CD4-positive, alpha-beta memory T cell (primary cell): ENCODE measurements around the gene SRF. TPM values are rescaled to one million over a fixed set of nuclear protein-coding genes. Genes with fewer than 3 reads are reported as not detected.

Experiments used
- CTCF ChIA-PET: fragments of 350-600 bp; sonication (Branson Sonifier 250); formaldehyde crosslinking; loops from one replicate; lab custom pipeline; 2021; ENCODE audit warnings: inconsistent platforms; ENCODE audit not compliant: partially characterized antibody; lab: Charles Lee
- POLR2A ChIA-PET: fragments of 350-600 bp; sonication (Branson Sonifier 250); formaldehyde crosslinking; loops from one replicate; lab custom pipeline; 2021; ENCODE audit not compliant: partially characterized antibody; lab: Charles Lee
- DNase-seq, 5 donors: peaks; one replicate each; pipeline versions ENCODE4 v3.0.0 to v3.0.0-alpha.2; 2020 to 2022; ENCODE audit warnings: mixed read lengths in 1 of 5
- H3K27ac ChIP-seq: one replicate; pipeline ENCODE4 v1.7.0; 2013; ENCODE audit warnings: low read depth, low read length
- H3K27me3 ChIP-seq: 2 replicates; pipeline ENCODE4 v1.7.0; 2013; ENCODE audit warnings: mild to moderate bottlenecking, low read length, moderate library complexity; ENCODE audit not compliant: insufficient read depth
- H3K36me3 ChIP-seq: 2 replicates; pipeline ENCODE4 v1.7.0; 2013; ENCODE audit warnings: mild to moderate bottlenecking, low read length, moderate library complexity; ENCODE audit not compliant: insufficient read depth
- H3K4me1 ChIP-seq: 2 replicates; pipeline ENCODE4 v1.7.0; 2013; ENCODE audit warnings: mild to moderate bottlenecking, low read length, moderate library complexity; ENCODE audit not compliant: insufficient read depth
- H3K4me3 ChIP-seq, 2 donors: one replicate each; pipeline ENCODE4 v1.7.0; 2013; ENCODE audit warnings: low read length in 2 of 2, mild to moderate bottlenecking in 1 of 2
- H3K9me3 ChIP-seq, 2 donors: one replicate each; pipeline ENCODE4 v1.7.0; 2013; ENCODE audit warnings: low read length in 2 of 2, control low read depth in 1 of 2; ENCODE audit not compliant: control insufficient read depth in 1 of 2
- H3K27ac Mint-ChIP-seq, 7 donors: one replicate each; pipeline ENCODE4 v1.8.0; 2020 to 2021; ENCODE audit warnings: mixed read lengths in 7 of 7, mild to moderate bottlenecking in 6 of 7, inconsistent platforms in 3 of 7, moderate library complexity in 3 of 7
- H3K27me3 Mint-ChIP-seq, 2 donors: one replicate each; pipeline ENCODE4 v1.8.0; 2020 to 2021; ENCODE audit warnings: mixed read lengths in 2 of 2
- H3K36me3 Mint-ChIP-seq, 2 donors: one replicate each; pipeline ENCODE4 v1.8.0; 2020 to 2021; ENCODE audit warnings: mixed read lengths in 2 of 2, inconsistent platforms in 1 of 2, mild to moderate bottlenecking in 1 of 2
- H3K4me1 Mint-ChIP-seq, 4 donors: one replicate each; pipeline ENCODE4 v1.8.0; 2020 to 2021; ENCODE audit warnings: mixed read lengths in 4 of 4, mild to moderate bottlenecking in 1 of 4
- H3K4me3 Mint-ChIP-seq, 8 donors: one replicate each; pipeline ENCODE4 v1.8.0; 2020 to 2021; ENCODE audit warnings: mixed read lengths in 8 of 8, mild to moderate bottlenecking in 7 of 8, moderate library complexity in 6 of 8, inconsistent platforms in 3 of 8
- H3K9me3 Mint-ChIP-seq, 8 donors: one replicate each; pipeline ENCODE4 v1.8.0; 2020 to 2021; ENCODE audit warnings: mixed read lengths in 8 of 8, mild to moderate bottlenecking in 5 of 8, inconsistent platforms in 3 of 8, moderate library complexity in 1 of 8
- intact Hi-C: fragments of 100-400 bp; cut with micrococcal nuclease; formaldehyde crosslinking; loops from one replicate; pipeline ENCODE4 v1.15.1; 2023
- polyA plus RNA-seq, 2 donors: library from polyadenylated mRNA; unstranded; fragments of 300-500 nt; fragmentation: Illumina TruSeq; gene quantifications; one replicate each; pipeline ENCODE4 v1.2.3, GENCODE V29; 2021
- total RNA-seq, 2 experiments: library from RNA; stranded (reverse); gene quantifications; one replicate each; pipeline ENCODE4 v1.2.3, GENCODE V29; 2021

Gene SRF
- total RNA-seq = 10 to 100 TPM; 23.7 to 25.0 TPM
- 1 to 10 TPM; 2.3 to 7.5 TPM for polyA plus RNA-seq

DNA sequence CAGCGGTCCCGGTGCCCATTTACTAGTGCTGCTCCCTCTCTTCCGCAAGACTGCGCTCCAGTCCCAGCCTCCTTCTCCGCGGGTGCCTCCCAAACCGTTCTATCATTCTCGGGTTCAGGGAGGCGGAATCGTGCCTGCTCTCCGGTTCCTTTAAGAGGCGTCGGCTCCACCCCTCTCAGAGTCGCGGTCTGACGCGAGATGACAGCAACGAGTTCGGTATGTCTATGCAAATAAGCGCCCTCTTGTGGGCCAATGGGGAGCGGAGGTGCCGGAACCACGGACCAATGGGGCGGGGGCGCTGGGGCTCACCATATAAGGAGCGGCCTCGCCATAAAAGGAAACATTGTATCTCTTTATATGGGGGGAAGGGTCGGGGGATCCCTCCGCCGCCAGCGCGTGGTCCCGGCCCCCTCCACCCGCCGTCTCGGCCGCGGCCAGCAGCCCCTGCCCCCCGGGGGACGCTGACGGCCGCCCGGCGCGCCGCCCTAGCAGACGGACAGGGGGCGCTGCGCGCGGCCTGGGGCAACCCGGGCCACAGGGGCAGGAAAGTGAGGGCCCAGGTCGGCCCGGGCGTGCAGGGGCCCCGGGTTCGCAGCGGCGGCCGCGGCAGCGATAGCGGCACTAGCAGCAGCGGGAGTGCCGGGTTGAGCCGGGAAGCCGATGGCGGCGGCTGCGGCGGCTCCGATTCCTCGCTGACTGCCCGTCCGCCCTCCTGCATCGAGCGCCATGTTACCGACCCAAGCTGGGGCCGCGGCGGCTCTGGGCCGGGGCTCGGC is at the start of gene SRF:
SRF (plus strand) TSS at position 339 of the 776 bp plus-strand sequence; CDS start at position 727, 388 bp downstream.
- H3K4me1 Mint-ChIP-seq = peaks cover 29 to 53% (median 40%) of the 10 kb centered on the region in 4 donors

DNA sequence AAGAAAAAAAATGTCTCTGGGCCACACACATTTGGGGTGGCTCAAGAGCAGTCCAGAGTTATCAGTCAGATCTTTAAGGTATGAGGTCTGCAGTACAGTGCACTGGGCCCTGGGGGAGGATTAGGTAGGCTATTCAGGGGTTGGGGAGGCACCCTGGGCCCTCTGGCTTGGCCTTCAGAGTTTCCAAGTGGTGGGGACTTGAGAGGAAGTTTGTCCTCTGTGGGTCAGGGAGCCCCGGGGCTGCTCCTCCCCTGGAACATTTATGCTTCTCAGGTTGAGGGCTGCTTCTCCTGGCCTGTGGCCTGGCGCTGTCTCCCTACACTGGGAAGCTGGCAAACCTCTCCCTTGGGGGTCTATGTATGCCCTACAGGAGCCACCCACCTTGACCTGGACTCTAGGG is 48.9 kb upstream of the SRF start:
- no peaks in the 10 kb centered on the region for H3K9me3 Mint-ChIP-seq
- Histone ChIP-seq H3K4me1 (no peaks in the 10 kb centered on the region), H3K9me3 (no peaks in the 10 kb centered on the region), H3K27ac (no peak overlapping the region), H3K4me3 (no peak overlapping the region), H3K36me3 (no peaks in the 10 kb centered on the region), H3K27me3 (no peaks in the 10 kb centered on the region)
- ChIA-PET CTCF (no interaction called here), POLR2A (no interaction called here)
- no peak overlapping the region for H3K4me3 Mint-ChIP-seq
- H3K4me1 Mint-ChIP-seq = no peaks in the 10 kb centered on the region
- H3K27me3 Mint-ChIP-seq = no peaks in the 10 kb centered on the region
- no peak overlapping the region for H3K27ac Mint-ChIP-seq
- no peak for DNase-seq
- intact Hi-C loops = no loop called here
- no peaks in the 10 kb centered on the region for H3K36me3 Mint-ChIP-seq

More for the DNA sequence above, at the start of gene SRF:
- ChIA-PET CTCF (interaction anchor here (0.6 to 1.0 kb wide), 3 partner anchors 9 to 58 kb away, joined by 3 read pairs; partner anchors contain the start of gene DNPH1), POLR2A (interaction anchor here (0.6 to 5.6 kb wide), 15 partner anchors 10 to 1437 kb away, joined by 3 to 46 read pairs (median 4); partner anchors contain the start of genes CNPY3, CUL9, DNPH1 and GTPBP2)
- Histone ChIP-seq H3K9me3 (no peaks in the 10 kb centered on the region), H3K4me3 (peak within 1 kb of the TSS; percentile 81), H3K27me3 (no peaks in the 10 kb centered on the region), H3K27ac (peak within 1 kb of the TSS; percentile 83), H3K36me3 (peaks cover 12% of the 10 kb centered on the region), H3K4me1 (peaks cover 46% of the 10 kb centered on the region)
- no peaks in the 10 kb centered on the region for H3K27me3 Mint-ChIP-seq
- no peaks in the 10 kb centered on the region for H3K9me3 Mint-ChIP-seq
- DNase-seq = peak; percentile 98 to 100 (median 98)
- peak within 1 kb of the TSS; percentile 93 to 99 (median 94) for H3K4me3 Mint-ChIP-seq
- intact Hi-C loops = loop anchor here (1.0 to 10.0 kb wide), 15 partner anchors 28 to 1386 kb away; partner anchors contain the start of genes BICRAL, CUL7, DNPH1 and KLC4
- H3K27ac Mint-ChIP-seq = peak within 1 kb of the TSS; percentile 93 to 99 (median 97)
- H3K36me3 Mint-ChIP-seq = peaks cover 10 to 22% of the 10 kb centered on the region in 2 donors

DNA sequence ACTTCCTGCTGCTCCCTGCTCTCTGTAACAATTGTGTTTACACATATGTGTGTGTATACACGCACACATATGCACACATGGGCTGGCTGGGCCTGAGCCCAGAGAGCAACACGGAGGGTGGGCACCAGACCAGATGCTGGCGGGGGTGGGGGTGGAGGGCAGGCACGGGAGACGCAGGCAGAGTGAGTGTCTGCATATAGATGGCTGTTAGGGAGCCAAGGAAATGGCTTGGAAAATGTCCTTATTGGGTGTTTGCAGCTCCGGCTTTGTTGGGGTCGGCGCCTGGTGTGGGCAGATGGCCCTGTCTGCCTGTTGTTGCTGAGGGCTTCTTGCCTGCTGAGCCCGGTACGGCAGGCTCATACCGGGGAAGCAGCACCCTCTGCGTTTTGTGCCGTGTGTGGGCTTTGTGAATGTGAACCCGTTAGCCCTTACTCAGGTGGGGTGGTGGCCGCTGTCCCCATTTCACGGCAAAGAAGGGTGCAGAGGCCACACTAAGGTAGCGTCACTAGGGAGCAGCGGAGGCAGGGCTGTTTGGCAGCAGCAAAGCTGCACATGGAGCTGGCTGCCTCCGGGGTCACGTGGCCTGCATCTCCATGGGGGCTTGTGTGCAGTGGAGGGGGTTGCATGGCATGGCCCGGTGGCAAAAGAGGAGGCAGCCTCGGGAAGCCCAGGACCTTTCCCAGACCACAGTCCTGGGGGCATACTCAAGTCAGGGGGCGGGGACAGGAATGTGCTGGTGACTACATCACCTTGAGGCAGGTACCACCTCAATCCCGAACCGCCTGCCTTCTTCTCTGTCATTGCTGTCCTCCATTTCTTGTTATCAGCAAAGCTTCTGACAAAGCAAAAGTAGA is 47.4 kb upstream of the SRF start:
- no peaks in the 10 kb centered on the region for H3K4me1 Mint-ChIP-seq
- ChIA-PET POLR2A (no interaction called here), CTCF (no interaction called here)
- no peak overlapping the region for H3K4me3 Mint-ChIP-seq
- Histone ChIP-seq H3K27me3 (no peaks in the 10 kb centered on the region), H3K4me3 (no peak overlapping the region), H3K9me3 (no peaks in the 10 kb centered on the region), H3K27ac (no peak overlapping the region), H3K4me1 (no peaks in the 10 kb centered on the region), H3K36me3 (no peaks in the 10 kb centered on the region)
- no peaks in the 10 kb centered on the region for H3K9me3 Mint-ChIP-seq
- H3K27ac Mint-ChIP-seq = no peak overlapping the region
- no peaks in the 10 kb centered on the region for H3K36me3 Mint-ChIP-seq
- intact Hi-C loops = no loop called here
- H3K27me3 Mint-ChIP-seq = peaks cover 0 to 2% of the 10 kb centered on the region in 2 donors
- DNase-seq = no peak

DNA sequence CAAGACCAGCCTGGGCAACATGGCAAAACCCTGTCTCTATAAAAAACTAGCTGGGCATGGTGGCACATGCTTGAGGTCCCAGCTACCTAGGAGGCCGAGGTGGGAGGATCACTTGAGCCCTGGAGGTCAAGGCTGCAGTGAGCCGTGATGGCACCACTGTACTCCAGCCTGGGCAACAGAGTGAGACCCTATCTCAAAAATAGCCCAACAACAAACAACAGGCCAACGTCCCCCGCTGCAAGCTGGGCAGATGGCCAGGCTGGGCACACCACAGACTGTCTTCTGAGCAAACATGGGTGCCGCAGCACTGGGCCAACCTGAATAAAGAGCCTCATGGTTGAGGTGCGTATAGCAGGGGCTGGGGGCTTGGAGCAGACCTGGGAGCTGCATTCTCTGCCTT is 46.6 kb upstream of the SRF start:
- H3K27me3 ChIP-seq = no peaks in the 10 kb centered on the region
- H3K4me3 ChIP-seq = no peak overlapping the region
- Mint-ChIP-seq H3K36me3 (no peaks in the 10 kb centered on the region), H3K9me3 (no peaks in the 10 kb centered on the region), H3K4me3 (no peak overlapping the region), H3K27ac (no peak overlapping the region), H3K27me3 (peaks cover 0 to 2% of the 10 kb centered on the region in 2 donors), H3K4me1 (no peaks in the 10 kb centered on the region)
- no peak overlapping the region for H3K27ac ChIP-seq
- ChIA-PET POLR2A (no interaction called here), CTCF (no interaction called here)
- no peaks in the 10 kb centered on the region for H3K36me3 ChIP-seq
- H3K4me1 ChIP-seq = no peaks in the 10 kb centered on the region
- no peak for DNase-seq
- intact Hi-C loops = no loop called here
- H3K9me3 ChIP-seq = no peaks in the 10 kb centered on the region

DNA sequence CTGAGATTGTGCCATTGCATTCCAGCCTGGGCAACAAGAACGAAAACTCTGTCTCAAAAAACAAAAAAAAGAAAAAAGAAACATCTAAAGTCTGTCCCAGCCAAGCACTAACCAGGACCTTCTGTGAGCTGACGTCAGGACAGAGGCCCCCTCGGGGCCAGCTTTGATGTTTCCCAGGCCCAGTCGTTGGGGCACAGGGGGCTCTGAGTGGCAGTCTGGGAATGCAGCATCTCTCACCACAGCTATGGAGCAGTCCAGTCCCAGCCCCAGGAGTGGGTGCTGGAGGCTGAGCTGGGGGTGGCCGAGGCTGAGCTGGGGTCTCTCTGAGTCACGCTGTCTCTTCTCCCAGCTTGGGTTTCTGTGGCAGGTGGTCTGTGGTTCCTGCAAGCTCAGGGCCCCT is 46.0 kb upstream of the SRF start:
- Histone ChIP-seq H3K4me3 (no peak overlapping the region), H3K4me1 (no peaks in the 10 kb centered on the region), H3K27me3 (no peaks in the 10 kb centered on the region), H3K9me3 (no peaks in the 10 kb centered on the region), H3K27ac (no peak overlapping the region), H3K36me3 (no peaks in the 10 kb centered on the region)
- H3K9me3 Mint-ChIP-seq = no peaks in the 10 kb centered on the region
- ChIA-PET CTCF (no interaction called here), POLR2A (no interaction called here)
- peaks cover 0 to 2% of the 10 kb centered on the region in 2 donors for H3K27me3 Mint-ChIP-seq
- H3K36me3 Mint-ChIP-seq = no peaks in the 10 kb centered on the region
- H3K4me3 Mint-ChIP-seq = no peak overlapping the region
- intact Hi-C loops = no loop called here
- H3K4me1 Mint-ChIP-seq = no peaks in the 10 kb centered on the region
- no peak for DNase-seq
- no peak overlapping the region for H3K27ac Mint-ChIP-seq

DNA sequence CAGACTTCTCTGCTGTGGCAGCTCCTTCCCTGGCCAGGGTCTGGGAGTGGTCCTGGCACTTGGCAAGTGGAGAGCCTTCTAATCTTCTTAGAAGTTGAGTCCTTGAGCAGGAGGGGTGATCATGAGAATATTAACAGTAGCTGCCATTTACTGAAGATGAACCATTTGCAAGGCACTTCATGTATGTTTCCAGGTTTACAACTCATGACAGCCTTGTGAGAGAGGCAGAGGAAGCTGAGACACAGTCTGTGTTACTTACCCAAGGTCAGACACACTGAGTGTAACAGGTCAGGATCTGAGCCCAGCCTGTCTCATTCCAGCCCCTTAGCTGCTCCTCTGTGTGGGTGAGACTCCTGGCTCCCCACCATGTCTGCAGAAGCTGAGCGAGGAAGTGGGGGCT is 45.5 kb upstream of the SRF start:
- Mint-ChIP-seq H3K9me3 (no peaks in the 10 kb centered on the region), H3K4me1 (no peaks in the 10 kb centered on the region), H3K36me3 (no peaks in the 10 kb centered on the region), H3K27ac (no peak overlapping the region), H3K27me3 (peaks cover 0 to 2% of the 10 kb centered on the region in 2 donors), H3K4me3 (no peak overlapping the region)
- no peak overlapping the region for H3K4me3 ChIP-seq
- intact Hi-C loops = no loop called here
- CTCF ChIA-PET = no interaction called here
- no peak overlapping the region for H3K27ac ChIP-seq
- no peaks in the 10 kb centered on the region for H3K36me3 ChIP-seq
- H3K9me3 ChIP-seq = no peaks in the 10 kb centered on the region
- POLR2A ChIA-PET = no interaction called here
- no peaks in the 10 kb centered on the region for H3K27me3 ChIP-seq
- no peak for DNase-seq
- no peaks in the 10 kb centered on the region for H3K4me1 ChIP-seq

DNA sequence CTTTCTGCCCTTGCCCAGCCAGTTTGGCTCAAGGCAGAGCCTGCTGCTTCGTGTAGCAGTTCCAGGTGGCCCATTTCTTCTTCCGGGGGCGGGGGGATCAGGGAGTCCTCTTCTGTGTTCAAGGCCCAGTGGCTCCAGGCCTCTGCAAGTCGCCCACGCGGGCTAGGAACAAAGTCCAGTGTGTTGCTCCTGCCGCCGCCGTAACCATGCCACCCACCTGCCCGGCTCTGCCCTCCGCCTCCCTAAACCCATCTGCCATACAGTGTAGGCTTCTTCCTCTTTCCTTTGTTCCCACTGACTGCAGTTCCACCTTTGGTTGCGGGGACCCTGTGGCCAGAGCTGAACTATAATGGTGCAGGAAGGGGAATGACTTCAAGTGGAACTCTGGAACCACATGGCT is 43.9 kb upstream of the SRF start:
- no peaks in the 10 kb centered on the region for H3K9me3 ChIP-seq
- Mint-ChIP-seq H3K27ac (no peak overlapping the region), H3K27me3 (peaks cover 0 to 2% of the 10 kb centered on the region in 2 donors), H3K9me3 (no peaks in the 10 kb centered on the region), H3K4me3 (no peak overlapping the region), H3K36me3 (no peaks in the 10 kb centered on the region), H3K4me1 (no peaks in the 10 kb centered on the region)
- no peak overlapping the region for H3K4me3 ChIP-seq
- no peak for DNase-seq
- POLR2A ChIA-PET = no interaction called here
- intact Hi-C loops = no loop called here
- no peaks in the 10 kb centered on the region for H3K36me3 ChIP-seq
- CTCF ChIA-PET = interaction anchor here (0.6 kb wide), 1 partner anchor 64 kb away, joined by 3 read pairs; no protein-coding TSS in a partner anchor
- no peaks in the 10 kb centered on the region for H3K4me1 ChIP-seq
- no peaks in the 10 kb centered on the region for H3K27me3 ChIP-seq
- H3K27ac ChIP-seq = no peak overlapping the region
